Thyroid gland (tissue), 4 donors: ENCODE measurements around the gene MMP20. TPM values are rescaled to one million over a fixed set of nuclear protein-coding genes. Genes with fewer than 3 reads are reported as not detected.

Source experiments
- DNase-seq, 2 donors: peaks; one replicate each; pipeline ENCODE4 v3.0.0-alpha.2; 2019
- H3K27ac ChIP-seq, 3 donors: fragments of 200-600 bp; sonication (generic); 1 replicate in 2 of 3; 2 replicates in 1 of 3; pipeline ENCODE4 v1.5.1; 2016 to 2019; ENCODE audit warnings: mild to moderate bottlenecking in 1 of 3, moderate library complexity in 1 of 3
- H3K27me3 ChIP-seq: fragments of 200-600 bp; sonication (generic); one replicate; pipeline ENCODE4 v1.5.1; 2019
- H3K36me3 ChIP-seq, 2 donors: fragments of 200-600 bp; sonication (generic); one replicate each; pipeline ENCODE4 v1.5.1; 2016 to 2019
- H3K4me1 ChIP-seq, 2 donors: fragments of 200-600 bp; sonication (generic); one replicate each; pipeline ENCODE4 v1.5.1; 2017 to 2019
- H3K4me3 ChIP-seq, 3 donors: fragments of 200-600 bp; sonication (generic); replicated peaks in 1 of 3; 1 replicate in 2 of 3; 2 replicates in 1 of 3; pipeline ENCODE4 v1.5.1; 2016; ENCODE audit warnings: mild to moderate bottlenecking in 1 of 3
- H3K9me3 ChIP-seq: fragments of 200-600 bp; sonication (generic); one replicate; pipeline ENCODE4 v1.5.1; 2017
- CTCF ChIP-seq, 6 experiments: fragments of 200-600 bp in 3 of 6; fragments of 450-650 bp in 3 of 6; sonication (generic) in 3 of 6; IDR thresholded peaks; one replicate each; pipeline ENCODE4 v1.5.1; 2016 to 2019; ENCODE audit warnings: antibody characterized with exemption in 6 of 6, mild to moderate bottlenecking in 2 of 6, inconsistent platforms in 1 of 6, moderate library complexity in 1 of 6
- POLR2A ChIP-seq, 2 donors: fragments of 450-650 bp; IDR thresholded peaks; one replicate each; pipeline ENCODE4 v1.6.1; 2017; ENCODE audit warnings: antibody characterized with exemption in 2 of 2, mild to moderate bottlenecking in 2 of 2, moderate library complexity in 1 of 2
- WGBS, 2 donors: methylation state at CpG; one replicate each; pipeline ENCODE4 v1.1.5; 2017; 5-methylcytosine and 5-hydroxymethylcytosine counted together
- intact Hi-C: fragments of 100-400 bp; cut with DNase I; formaldehyde crosslinking; loops from one replicate; pipeline ENCODE4 v1.15.1; 2023
- total RNA-seq, 4 donors: library from RNA; depleted of rRNA; stranded (reverse); fragments of >200 nt; gene quantifications; one replicate each; pipeline ENCODE4 v1.2.3, GENCODE V29; 2016

MMP20 gene
- total RNA-seq, 4 donors from 2014 or later, result not detected

GRCh38 chr11:102623998-102624397 lies 1.1 kb downstream of the MMP20 start:
- no peaks in the 10 kb centered on the region for H3K9me3 ChIP-seq
- intact Hi-C loops, result no loop called here
- H3K4me3 ChIP-seq, result no peak overlapping the region
- TF ChIP-seq CTCF (IDR thresholded peaks at IDR 0.05) (no peak), POLR2A (IDR thresholded peaks at IDR 0.05) (no peak)
- H3K27ac ChIP-seq, result no peak overlapping the region
- H3K36me3 ChIP-seq, result no peaks in the 10 kb centered on the region
- H3K4me1 ChIP-seq, result no peaks in the 10 kb centered on the region
- no peaks in the 10 kb centered on the region for H3K27me3 ChIP-seq
- 80 to 84% methylated on average over 8 of the region's 8 CpGs for WGBS, 2 donors
- DNase-seq, result no peak

- Histone ChIP-seq H3K27me3 (no peaks in the 10 kb centered on the region), H3K9me3 (no peaks in the 10 kb centered on the region), H3K4me1 (no peaks in the 10 kb centered on the region), H3K27ac (no peak overlapping the region), H3K36me3 (no peaks in the 10 kb centered on the region), H3K4me3 (no peak overlapping the region)
- TF ChIP-seq POLR2A (IDR thresholded peaks at IDR 0.05) (no peak), CTCF (IDR thresholded peaks at IDR 0.05) (no peak)
- intact Hi-C loops, result no loop called here
- WGBS, 2 donors, result 86 to 91% methylated on average over 5 of the region's 5 CpGs
- no peak for DNase-seq
Observed at GRCh38 chr11:102623128-102623527, 2.0 kb downstream of the MMP20 start.

- TF ChIP-seq CTCF (IDR thresholded peaks at IDR 0.05), result no peak
- Histone ChIP-seq H3K9me3 (no peaks in the 10 kb centered on the region), H3K27me3 (no peaks in the 10 kb centered on the region), H3K27ac (no peak overlapping the region), H3K36me3 (no peaks in the 10 kb centered on the region), H3K4me3 (no peak overlapping the region), H3K4me1 (no peaks in the 10 kb centered on the region)
- no peak for DNase-seq
- intact Hi-C loops, result no loop called here
- WGBS, 2 donors, result 78 to 91% methylated on average over 5 of the region's 5 CpGs
Observed at GRCh38 chr11:102622258-102622657, 2.9 kb downstream of the MMP20 start.

- intact Hi-C loops, result no loop called here
- H3K27ac ChIP-seq, result no peak overlapping the region
- no peak for DNase-seq
- H3K4me3 ChIP-seq, result no peak overlapping the region
- 78 to 87% methylated on average over 12 of the region's 12 CpGs for WGBS, 2 donors
- no peaks in the 10 kb centered on the region for H3K36me3 ChIP-seq
- no peaks in the 10 kb centered on the region for H3K27me3 ChIP-seq
- no peak for TF ChIP-seq CTCF (IDR thresholded peaks at IDR 0.05)
- no peak for TF ChIP-seq POLR2A (IDR thresholded peaks at IDR 0.05)
- H3K4me1 ChIP-seq, result no peaks in the 10 kb centered on the region
- no peaks in the 10 kb centered on the region for H3K9me3 ChIP-seq
Observed at GRCh38 chr11:102620818-102621561, 4.1 kb downstream of the MMP20 start.

DNA sequence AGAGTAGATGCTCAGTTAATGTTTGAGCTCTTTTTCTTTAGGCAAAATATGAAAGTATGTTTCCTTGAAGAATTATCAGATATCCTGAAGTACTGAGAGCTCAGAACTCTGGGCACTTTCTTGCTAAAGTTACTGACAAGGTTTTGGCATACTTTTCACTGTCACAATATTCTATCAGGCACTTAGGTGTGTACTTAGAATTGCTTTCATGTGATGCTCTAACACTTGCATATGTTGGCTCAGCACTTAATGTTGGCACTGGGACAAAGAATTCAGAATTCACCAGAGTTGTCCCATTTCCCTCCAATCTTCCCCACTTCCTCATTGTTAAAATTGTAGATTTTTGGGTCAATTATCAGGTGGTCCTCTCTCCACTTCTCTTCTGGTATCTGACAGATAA lies 5.0 kb downstream of the MMP20 start:
- Histone ChIP-seq H3K9me3 (no peaks in the 10 kb centered on the region), H3K4me1 (no peaks in the 10 kb centered on the region), H3K27ac (no peak overlapping the region), H3K4me3 (no peak overlapping the region), H3K36me3 (no peaks in the 10 kb centered on the region), H3K27me3 (no peaks in the 10 kb centered on the region)
- intact Hi-C loops, result no loop called here
- DNase-seq, result no peak
- no peak for TF ChIP-seq CTCF (IDR thresholded peaks at IDR 0.05)
- TF ChIP-seq POLR2A (IDR thresholded peaks at IDR 0.05), result no peak
